ENCODE data around the gene RRP9.

Gene RRP9

DNA sequence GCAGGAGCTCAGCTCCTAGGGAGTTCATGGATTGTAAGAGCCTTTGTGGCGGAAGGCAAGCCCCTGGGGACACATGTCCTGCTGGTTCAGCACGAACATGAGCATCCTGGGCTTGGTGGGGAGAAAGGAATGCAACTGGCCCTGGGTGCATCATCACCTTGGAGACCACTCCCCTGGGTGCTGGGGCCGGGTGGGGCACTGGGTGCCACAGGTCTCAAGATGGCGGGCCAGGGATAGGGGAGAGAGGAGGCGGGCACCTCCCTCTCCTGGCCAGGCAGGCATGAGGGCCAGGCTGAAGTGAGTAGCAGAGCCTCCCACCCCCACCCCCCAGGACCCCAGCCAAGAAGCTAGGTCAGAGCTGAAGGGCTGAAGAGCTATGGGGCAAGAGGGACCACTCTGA, 24.8 kb upstream of the RRP9 start:
- TF ChIP-seq, protein P1, sequence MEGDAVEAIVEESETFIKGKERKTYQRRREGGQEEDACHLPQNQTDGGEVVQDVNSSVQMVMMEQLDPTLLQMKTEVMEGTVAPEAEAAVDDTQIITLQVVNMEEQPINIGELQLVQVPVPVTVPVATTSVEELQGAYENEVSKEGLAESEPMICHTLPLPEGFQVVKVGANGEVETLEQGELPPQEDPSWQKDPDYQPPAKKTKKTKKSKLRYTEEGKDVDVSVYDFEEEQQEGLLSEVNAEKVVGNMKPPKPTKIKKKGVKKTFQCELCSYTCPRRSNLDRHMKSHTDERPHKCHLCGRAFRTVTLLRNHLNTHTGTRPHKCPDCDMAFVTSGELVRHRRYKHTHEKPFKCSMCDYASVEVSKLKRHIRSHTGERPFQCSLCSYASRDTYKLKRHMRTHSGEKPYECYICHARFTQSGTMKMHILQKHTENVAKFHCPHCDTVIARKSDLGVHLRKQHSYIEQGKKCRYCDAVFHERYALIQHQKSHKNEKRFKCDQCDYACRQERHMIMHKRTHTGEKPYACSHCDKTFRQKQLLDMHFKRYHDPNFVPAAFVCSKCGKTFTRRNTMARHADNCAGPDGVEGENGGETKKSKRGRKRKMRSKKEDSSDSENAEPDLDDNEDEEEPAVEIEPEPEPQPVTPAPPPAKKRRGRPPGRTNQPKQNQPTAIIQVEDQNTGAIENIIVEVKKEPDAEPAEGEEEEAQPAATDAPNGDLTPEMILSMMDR (IDR thresholded peaks at IDR 0.05; ENCODE audit: insufficient read depth, low read depth, low read length, missing control alignments): no peak
- peak overlapping the region; percentile 62 for H3K4me3 ChIP-seq (ENCODE audit: low read depth, low read length)
- DNase-seq (ENCODE audit: low read depth): no peak

DNA sequence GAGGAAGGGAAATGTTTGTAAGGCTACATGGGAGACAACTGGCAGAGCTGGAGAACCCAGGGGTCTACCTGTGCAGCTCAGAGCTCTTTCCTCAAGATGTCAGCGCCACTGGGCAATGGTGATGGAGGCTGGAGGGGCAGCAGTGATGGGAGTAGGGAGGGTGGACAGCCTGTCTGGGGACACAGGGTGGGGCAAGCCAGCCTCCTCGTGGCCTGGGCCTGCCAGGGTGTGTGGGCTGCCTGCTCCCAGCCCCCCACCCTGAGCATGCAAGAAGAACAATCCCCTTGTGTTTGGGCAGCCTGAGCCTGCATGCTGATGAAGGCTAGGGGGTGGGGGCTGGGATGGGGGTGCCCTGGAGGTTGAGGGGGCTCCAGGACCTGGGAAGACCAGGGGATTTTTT, 24.3 kb upstream of the RRP9 start:
- H3K4me3 ChIP-seq (ENCODE audit: low read depth, low read length): no peak overlapping the region
- TF ChIP-seq, protein P1 (IDR thresholded peaks at IDR 0.05; ENCODE audit: insufficient read depth, low read depth, low read length, missing control alignments): no peak
- no peak for DNase-seq (ENCODE audit: low read depth)

DNA sequence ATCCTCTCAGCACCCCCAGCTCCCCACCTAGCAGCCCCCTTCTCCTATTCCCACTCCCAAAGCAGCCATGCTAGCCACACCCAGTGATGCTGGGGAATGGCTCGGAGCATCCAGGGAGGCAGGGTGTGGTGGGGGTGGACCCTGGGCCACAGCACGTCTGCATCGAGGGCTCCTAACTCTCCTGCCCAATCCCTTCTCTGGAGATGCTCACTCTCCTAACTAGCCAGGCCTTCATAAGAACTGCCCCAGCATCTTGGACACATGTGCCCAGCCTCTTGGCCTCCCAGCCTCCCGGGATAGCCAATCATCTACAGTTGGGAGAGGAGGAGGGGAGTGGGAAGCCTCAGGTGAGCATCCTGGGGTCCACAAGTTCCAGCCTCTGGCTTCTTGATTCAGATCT, 22.8 kb upstream of the RRP9 start:
- H3K4me3 ChIP-seq (ENCODE audit: low read depth, low read length): no peak overlapping the region
- TF ChIP-seq, protein P1 (IDR thresholded peaks at IDR 0.05; ENCODE audit: insufficient read depth, low read depth, low read length, missing control alignments): no peak
- no peak for DNase-seq (ENCODE audit: low read depth)

DNA sequence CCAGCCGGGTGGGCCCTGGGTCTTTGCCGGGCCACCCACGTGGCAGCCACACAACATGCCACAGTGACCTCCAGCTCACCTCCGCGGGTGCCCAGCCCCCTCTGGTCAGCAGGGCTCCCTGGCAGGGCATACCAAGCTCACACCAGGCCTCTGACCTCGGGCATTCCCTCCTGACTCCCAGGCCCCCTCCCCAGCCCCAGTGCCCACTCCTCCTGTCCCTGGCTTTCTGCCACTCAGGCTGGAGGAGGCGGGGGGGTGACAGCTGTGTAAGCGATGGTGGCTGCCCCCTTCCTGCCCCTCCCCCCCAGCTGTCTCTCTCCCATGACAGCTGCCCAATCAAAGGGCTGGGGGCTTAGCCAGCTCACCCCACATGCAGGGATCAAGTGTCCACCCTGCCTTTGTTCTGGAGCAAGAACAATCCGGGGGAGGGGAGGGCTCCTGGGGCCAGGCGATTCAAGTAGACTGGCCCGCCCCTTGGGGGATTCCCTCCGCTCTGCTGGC, 22.3 kb upstream of the RRP9 start:
- H3K4me3 ChIP-seq (ENCODE audit: low read depth, low read length): no peak overlapping the region
- no peak for DNase-seq (ENCODE audit: low read depth)
- TF ChIP-seq, protein P1 (IDR thresholded peaks at IDR 0.05; ENCODE audit: insufficient read depth, low read depth, low read length, missing control alignments): no peak

DNA sequence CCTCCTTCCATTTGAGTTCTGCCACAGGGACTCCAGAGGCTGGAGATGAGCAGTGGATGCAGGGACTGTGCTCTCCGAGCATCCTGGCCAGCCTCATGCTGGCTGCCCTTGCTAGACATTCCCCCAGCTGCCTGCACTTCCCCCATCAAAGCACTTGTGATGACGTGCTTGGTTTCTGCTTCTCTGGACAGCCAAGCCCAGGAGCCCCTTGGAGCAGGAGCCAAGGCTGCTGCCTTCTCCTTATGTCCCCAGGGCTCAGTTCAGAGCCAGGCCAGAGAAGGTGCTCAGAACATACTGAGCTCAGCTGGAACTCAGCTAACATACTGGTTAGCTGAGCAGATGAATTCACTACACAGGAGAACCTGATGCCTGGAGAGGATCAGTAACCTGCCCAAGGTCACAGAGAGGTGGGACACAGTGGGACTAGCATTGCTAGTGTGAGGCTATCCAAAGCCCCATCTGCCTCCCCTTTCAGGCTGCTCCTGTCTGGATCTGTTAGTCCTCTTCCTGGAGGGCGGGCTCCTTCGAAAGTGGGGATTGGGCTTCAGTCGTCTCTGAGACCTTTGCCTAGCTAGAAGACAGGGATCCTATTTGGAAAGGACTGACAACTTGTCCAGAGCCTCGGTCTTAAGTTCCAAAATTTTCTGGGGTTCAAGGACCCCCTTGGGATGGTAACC, 21.3 kb upstream of the RRP9 start:
- TF ChIP-seq, protein P1 (IDR thresholded peaks at IDR 0.05; ENCODE audit: insufficient read depth, low read depth, low read length, missing control alignments): no peak
- no peak for DNase-seq (ENCODE audit: low read depth)
- H3K4me3 ChIP-seq (ENCODE audit: low read depth, low read length): no peak overlapping the region

- TF ChIP-seq, protein P1 (IDR thresholded peaks at IDR 0.05; ENCODE audit: insufficient read depth, low read depth, low read length, missing control alignments): no peak
- DNase-seq (ENCODE audit: low read depth): no peak
Observed at GRCh38 chr3:51961602-51962569, 20.2 kb upstream of the RRP9 start.

More at GRCh38 chr3:51961602-51962569, 20.2 kb upstream of the RRP9 start:
- no peak overlapping the region for H3K4me3 ChIP-seq (ENCODE audit: low read depth, low read length)
